ENCODE data around the gene KRT4.

DNA sequence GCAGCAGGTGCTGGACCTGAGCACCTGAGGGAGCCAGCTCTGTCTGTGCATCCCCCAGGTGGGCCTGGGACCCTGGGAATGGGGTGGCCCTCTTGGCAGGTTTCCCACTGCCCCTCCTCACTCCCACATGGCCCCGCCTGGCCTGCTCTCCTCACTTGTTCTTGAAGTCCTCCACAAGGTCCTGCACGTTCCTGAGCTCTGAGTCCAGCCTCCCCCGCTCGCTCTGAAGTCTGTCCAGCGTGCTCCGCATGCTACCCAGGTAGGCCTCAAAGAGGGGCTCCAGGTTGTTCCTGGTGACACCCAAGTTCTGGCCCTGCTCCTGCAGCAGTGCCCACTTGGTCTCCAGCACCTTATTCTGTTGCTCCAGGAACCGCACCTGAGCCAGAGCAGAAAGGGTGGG, 17.3 kb upstream of the KRT4 start:
- TF ChIP-seq, protein P1, sequence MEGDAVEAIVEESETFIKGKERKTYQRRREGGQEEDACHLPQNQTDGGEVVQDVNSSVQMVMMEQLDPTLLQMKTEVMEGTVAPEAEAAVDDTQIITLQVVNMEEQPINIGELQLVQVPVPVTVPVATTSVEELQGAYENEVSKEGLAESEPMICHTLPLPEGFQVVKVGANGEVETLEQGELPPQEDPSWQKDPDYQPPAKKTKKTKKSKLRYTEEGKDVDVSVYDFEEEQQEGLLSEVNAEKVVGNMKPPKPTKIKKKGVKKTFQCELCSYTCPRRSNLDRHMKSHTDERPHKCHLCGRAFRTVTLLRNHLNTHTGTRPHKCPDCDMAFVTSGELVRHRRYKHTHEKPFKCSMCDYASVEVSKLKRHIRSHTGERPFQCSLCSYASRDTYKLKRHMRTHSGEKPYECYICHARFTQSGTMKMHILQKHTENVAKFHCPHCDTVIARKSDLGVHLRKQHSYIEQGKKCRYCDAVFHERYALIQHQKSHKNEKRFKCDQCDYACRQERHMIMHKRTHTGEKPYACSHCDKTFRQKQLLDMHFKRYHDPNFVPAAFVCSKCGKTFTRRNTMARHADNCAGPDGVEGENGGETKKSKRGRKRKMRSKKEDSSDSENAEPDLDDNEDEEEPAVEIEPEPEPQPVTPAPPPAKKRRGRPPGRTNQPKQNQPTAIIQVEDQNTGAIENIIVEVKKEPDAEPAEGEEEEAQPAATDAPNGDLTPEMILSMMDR (conservative IDR thresholded peaks at IDR 0.05; ENCODE audit: low read length): no peak
- no peak for TF ChIP-seq EZH2phosphoT487 (IDR thresholded peaks at IDR 0.05; ENCODE audit: borderline replicate concordance, low read depth, low read length)
